Fibroblast of gingiva (primary cell): ENCODE results near the gene GAL3ST3.

ENCODE experiments used
- DNase-seq: peaks from one replicate; pipeline ENCODE4 v3.0.0-alpha.2; 2011; ENCODE audit warnings: low read depth

Gene GAL3ST3

GRCh38 chr11:66069715-66070603 is 21.0 kb upstream of the GAL3ST3 start, which contains the start of gene PACS1:
TSS of gene PACS1 (plus strand) at chr11:66070272. CDS start at chr11:66070487, 215 bp downstream.
- peak; percentile 93 for DNase-seq

- peak; percentile 80 for DNase-seq
These were observed 20.2 kb upstream of the GAL3ST3 start for GRCh38 chr11:66068923-66069714.

GRCh38 chr11:66068154-66068821 is 19.3 kb upstream of the GAL3ST3 start:
- DNase-seq, result peak; percentile 51

- no peak for DNase-seq
These were observed 18.7 kb upstream of the GAL3ST3 start for GRCh38 chr11:66067640-66068039.

GRCh38 chr11:66066751-66067150 is 17.8 kb upstream of the GAL3ST3 start:
- DNase-seq, result no peak

GRCh38 chr11:66064571-66064970 is 15.6 kb upstream of the GAL3ST3 start:
- no peak for DNase-seq

GRCh38 chr11:66063900-66064299 is 14.9 kb upstream of the GAL3ST3 start:
- DNase-seq, result no peak

- DNase-seq, result no peak
These were observed 13.4 kb upstream of the GAL3ST3 start for GRCh38 chr11:66062408-66062807.

- DNase-seq, result no peak
These were observed 12.3 kb upstream of the GAL3ST3 start for GRCh38 chr11:66061268-66061667.

GRCh38 chr11:66059966-66060680 is 11.2 kb upstream of the GAL3ST3 start:
- no peak for DNase-seq

- no peak for DNase-seq
These were observed 7.5 kb upstream of the GAL3ST3 start for GRCh38 chr11:66056501-66056900.

- DNase-seq, result no peak
These were observed 6.1 kb upstream of the GAL3ST3 start for GRCh38 chr11:66055021-66055420.

- no peak for DNase-seq
These were observed 3.7 kb upstream of the GAL3ST3 start for GRCh38 chr11:66052664-66052982.

GRCh38 chr11:66051766-66052663 is 3.1 kb upstream of the GAL3ST3 start, which contains the start of gene SF3B2:
TSS of gene SF3B2 (plus strand) at chr11:66052364. CDS start at chr11:66052385, 21 bp downstream.
- DNase-seq, result peak; percentile 98

GRCh38 chr11:66051371-66051765 is 2.4 kb upstream of the GAL3ST3 start:
- no peak for DNase-seq

- DNase-seq, result no peak
These were observed 1.7 kb upstream of the GAL3ST3 start for GRCh38 chr11:66050581-66051231.

- DNase-seq, result no peak
These were observed 1.2 kb downstream of the GAL3ST3 start for GRCh38 chr11:66047541-66048365.

GRCh38 chr11:66046901-66047300 is 2.1 kb downstream of the GAL3ST3 start:
- DNase-seq, result no peak

- DNase-seq, result peak; percentile 64
These were observed 3.8 kb downstream of the GAL3ST3 start for GRCh38 chr11:66045177-66045639.
